ENCODE results near the gene ABR. TPM values are rescaled to one million over a fixed set of nuclear protein-coding genes. Genes with fewer than 3 reads are reported as not detected.

The ABR gene
- total and polyA plus RNA-seq, 2 of the 8 experiments (the other 6 are each of a cell fraction or from before 2014, with no cell fraction given): 44.8 to 47.2 TPM

DNA sequence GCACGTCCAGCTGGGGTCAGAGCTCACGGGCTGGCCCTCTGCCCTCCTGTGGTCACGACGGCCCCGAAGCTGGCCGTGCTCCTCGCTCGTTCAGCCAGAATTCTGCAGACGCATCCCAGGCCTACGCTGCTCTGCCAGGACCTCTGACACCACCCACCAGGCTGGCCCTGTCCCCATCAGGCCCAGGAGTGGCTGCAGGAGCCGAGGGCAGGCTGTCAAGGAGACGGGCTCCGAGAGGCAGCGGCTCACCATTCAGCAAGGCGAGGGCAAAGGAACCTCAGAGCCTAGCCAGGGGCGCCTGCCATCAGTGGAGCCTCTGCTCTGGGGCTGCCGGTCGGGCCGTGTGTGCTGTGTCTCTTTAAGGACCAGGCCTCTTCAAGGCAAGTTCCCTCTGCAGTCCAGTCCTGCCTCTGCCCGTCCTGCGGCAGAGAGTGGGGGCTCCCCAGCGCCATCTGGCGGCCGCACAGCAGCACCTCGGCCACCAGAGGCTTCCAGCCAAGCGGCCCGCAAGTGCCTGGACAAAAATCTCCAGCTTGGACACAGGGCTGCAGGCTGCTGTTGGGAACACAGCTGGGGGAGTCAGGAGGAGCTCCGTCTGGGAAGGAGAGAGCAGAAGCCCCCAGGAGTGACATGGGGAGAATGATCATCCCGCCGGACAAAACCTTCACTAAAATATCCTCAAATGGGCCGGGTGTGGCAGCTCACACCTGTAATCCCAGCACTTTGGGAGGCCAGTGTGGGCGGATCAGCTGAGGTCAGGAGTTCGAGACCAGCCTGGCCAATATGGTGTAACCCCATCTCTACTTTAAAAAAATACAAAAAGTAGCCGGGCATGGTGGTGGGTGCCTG lies 7.4 kb upstream of the ABR start (continued):
- TF ChIP-seq ASH2L (IDR thresholded peaks at IDR 0.05; ENCODE audit: low read length) (no peak), KDM4A (IDR thresholded peaks at IDR 0.05; ENCODE audit: low read depth, low read length, severe bottlenecking) (no peak)
